Loucy (cell line): ENCODE results near the gene SETD2.

Experiments used
- EZH2phosphoT487 ChIP-seq: fragments of 200-600 bp; IDR thresholded peaks from 2 replicates; pipeline ENCODE4 v1.6.1; 2018; ENCODE audit warnings: antibody characterized with exemption, mild to moderate bottlenecking, moderate library complexity, borderline replicate concordance
- TF ChIP-seq, protein P1 (sequence below): fragments of 200-600 bp; sonication (generic); conservative IDR thresholded peaks from 2 replicates; pipeline ENCODE4 v1.5.1; 2014; ENCODE audit warnings: mild to moderate bottlenecking, antibody characterized with exemption, low read length

GRCh38 chr3:47042231-47042791 is 121.6 kb downstream of the SETD2 start:
- TF ChIP-seq, protein P1, sequence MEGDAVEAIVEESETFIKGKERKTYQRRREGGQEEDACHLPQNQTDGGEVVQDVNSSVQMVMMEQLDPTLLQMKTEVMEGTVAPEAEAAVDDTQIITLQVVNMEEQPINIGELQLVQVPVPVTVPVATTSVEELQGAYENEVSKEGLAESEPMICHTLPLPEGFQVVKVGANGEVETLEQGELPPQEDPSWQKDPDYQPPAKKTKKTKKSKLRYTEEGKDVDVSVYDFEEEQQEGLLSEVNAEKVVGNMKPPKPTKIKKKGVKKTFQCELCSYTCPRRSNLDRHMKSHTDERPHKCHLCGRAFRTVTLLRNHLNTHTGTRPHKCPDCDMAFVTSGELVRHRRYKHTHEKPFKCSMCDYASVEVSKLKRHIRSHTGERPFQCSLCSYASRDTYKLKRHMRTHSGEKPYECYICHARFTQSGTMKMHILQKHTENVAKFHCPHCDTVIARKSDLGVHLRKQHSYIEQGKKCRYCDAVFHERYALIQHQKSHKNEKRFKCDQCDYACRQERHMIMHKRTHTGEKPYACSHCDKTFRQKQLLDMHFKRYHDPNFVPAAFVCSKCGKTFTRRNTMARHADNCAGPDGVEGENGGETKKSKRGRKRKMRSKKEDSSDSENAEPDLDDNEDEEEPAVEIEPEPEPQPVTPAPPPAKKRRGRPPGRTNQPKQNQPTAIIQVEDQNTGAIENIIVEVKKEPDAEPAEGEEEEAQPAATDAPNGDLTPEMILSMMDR = no peak
- no peak for TF ChIP-seq EZH2phosphoT487
